SK-N-SH (cell line): Measurements from ENCODE around the gene SHISA2.
"Not testable (repeated sequence)": the region's sequence is repeated elsewhere in the genome, so short reads cannot be mapped to it uniquely, and the experiment has no call there.

ENCODE experiments used
- EP300 ChIP-seq, 2 experiments: IDR thresholded peaks; 2 replicates each; pipeline versions ENCODE4 v1.4.0 to v1.6.1; 2012; ENCODE audit warnings: borderline replicate concordance in 1 of 2, low read depth in 1 of 2, low read length in 1 of 2
- EZH2phosphoT487 ChIP-seq: fragments of 200-600 bp; sonication (generic); IDR thresholded peaks from 2 replicates; pipeline ENCODE4 v1.6.1; 2017; ENCODE audit warnings: low read depth, mixed run types, mild to moderate bottlenecking, antibody characterized with exemption, moderate library complexity, borderline replicate concordance
- FOXM1 ChIP-seq: IDR thresholded peaks from 2 replicates; pipeline ENCODE4 v1.4.0; 2012; ENCODE audit warnings: low read depth, mild to moderate bottlenecking
- MXI1 ChIP-seq: IDR thresholded peaks from 2 replicates; pipeline ENCODE4 v1.6.1; 2012; ENCODE audit warnings: mild to moderate bottlenecking, low read depth, low read length, improper control_type of control experiment
- NFIC ChIP-seq: IDR thresholded peaks from 2 replicates; pipeline ENCODE4 v1.4.0; 2012; ENCODE audit warnings: borderline replicate concordance
- RCOR1 ChIP-seq: fragments of 150-350 bp; IDR thresholded peaks from 2 replicates; pipeline ENCODE4 v1.6.1; 2017; ENCODE audit warnings: antibody characterized with exemption, low read length
- TF ChIP-seq, protein P1 (sequence below): fragments of 200-600 bp; sonication (generic); IDR thresholded peaks from 2 replicates; pipeline ENCODE4 v1.6.1; 2017; ENCODE audit warnings: antibody characterized with exemption, mild to moderate bottlenecking, moderate library complexity

DNA sequence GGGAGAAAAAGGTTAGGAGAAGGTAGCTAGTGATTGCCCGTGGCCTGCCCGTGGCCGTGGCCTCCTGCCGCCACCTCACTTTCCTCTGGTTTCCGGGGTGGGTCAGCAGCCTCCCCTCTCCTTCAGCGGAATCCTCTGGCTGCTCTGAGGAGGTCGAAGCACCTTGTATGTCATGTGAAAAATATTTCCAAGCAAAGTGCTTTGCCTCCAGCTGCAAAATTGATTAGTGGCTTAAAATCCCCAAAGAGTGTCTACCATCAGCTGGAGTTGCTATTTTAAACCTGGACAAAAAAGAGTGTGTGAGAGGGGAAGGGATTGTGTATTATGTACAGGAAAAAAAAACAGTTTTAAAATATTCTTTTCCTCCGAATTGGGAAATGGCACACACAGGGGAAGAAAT is 17.8 kb upstream of the SHISA2 start:
- TF ChIP-seq, protein P1, sequence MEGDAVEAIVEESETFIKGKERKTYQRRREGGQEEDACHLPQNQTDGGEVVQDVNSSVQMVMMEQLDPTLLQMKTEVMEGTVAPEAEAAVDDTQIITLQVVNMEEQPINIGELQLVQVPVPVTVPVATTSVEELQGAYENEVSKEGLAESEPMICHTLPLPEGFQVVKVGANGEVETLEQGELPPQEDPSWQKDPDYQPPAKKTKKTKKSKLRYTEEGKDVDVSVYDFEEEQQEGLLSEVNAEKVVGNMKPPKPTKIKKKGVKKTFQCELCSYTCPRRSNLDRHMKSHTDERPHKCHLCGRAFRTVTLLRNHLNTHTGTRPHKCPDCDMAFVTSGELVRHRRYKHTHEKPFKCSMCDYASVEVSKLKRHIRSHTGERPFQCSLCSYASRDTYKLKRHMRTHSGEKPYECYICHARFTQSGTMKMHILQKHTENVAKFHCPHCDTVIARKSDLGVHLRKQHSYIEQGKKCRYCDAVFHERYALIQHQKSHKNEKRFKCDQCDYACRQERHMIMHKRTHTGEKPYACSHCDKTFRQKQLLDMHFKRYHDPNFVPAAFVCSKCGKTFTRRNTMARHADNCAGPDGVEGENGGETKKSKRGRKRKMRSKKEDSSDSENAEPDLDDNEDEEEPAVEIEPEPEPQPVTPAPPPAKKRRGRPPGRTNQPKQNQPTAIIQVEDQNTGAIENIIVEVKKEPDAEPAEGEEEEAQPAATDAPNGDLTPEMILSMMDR, result not testable (repeated sequence)
- not testable (repeated sequence) for TF ChIP-seq EP300 (IDR thresholded peaks at IDR 0.05; ENCODE audit: borderline replicate concordance in 1 of 2, low read depth in 1 of 2, low read length in 1 of 2); MXI1; FOXM1; NFIC; RCOR1; EZH2phosphoT487
